Fibroblast of lung (primary cell): ENCODE measurements around the gene FKBP8. TPM values are rescaled to one million over a fixed set of nuclear protein-coding genes. Genes with fewer than 3 reads are reported as not detected.

ENCODE experiments used
- DNase-seq, 2 donors: peaks; one replicate each; pipeline versions ENCODE4 v3.0.0 to v3.0.0-alpha.2; 2010; ENCODE audit warnings: low read depth in 2 of 2
- H2AFZ ChIP-seq: 2 replicates; pipeline ENCODE4 v1.5.1; 2012; ENCODE audit warnings: low read length, control low read depth, inconsistent platforms
- H3K27ac ChIP-seq: 2 replicates; pipeline ENCODE4 v1.5.1; 2011; ENCODE audit warnings: low read length, control low read depth; ENCODE audit not compliant: insufficient read depth
- H3K27me3 ChIP-seq: 2 replicates; pipeline ENCODE4 v1.5.1; 2011; ENCODE audit warnings: mild to moderate bottlenecking, low read length; ENCODE audit not compliant: control insufficient read depth, insufficient read depth
- H3K36me3 ChIP-seq: 2 replicates; pipeline ENCODE4 v1.5.1; 2011; ENCODE audit warnings: low read length; ENCODE audit not compliant: control insufficient read depth, insufficient read depth
- H3K4me1 ChIP-seq: 2 replicates; pipeline ENCODE4 v1.5.1; 2011; ENCODE audit warnings: low read length; ENCODE audit not compliant: control insufficient read depth, insufficient read depth; ENCODE audit errors: extremely low read depth
- H3K4me2 ChIP-seq: 2 replicates; pipeline ENCODE4 v1.5.1; 2011; ENCODE audit warnings: low read length, control low read depth; ENCODE audit not compliant: insufficient read depth; ENCODE audit errors: extremely low read depth
- H3K4me3 ChIP-seq, 4 experiments: fragments of 200-600 bp in 1 of 4; sonication (generic) in 1 of 4; replicated peaks in 1 of 4; 2 replicates each; pipeline ENCODE4 v1.5.1; 2011 to 2016; ENCODE audit warnings: low read length in 4 of 4, low read depth in 3 of 4, mild to moderate bottlenecking in 3 of 4, control low read depth in 2 of 4, inconsistent platforms in 1 of 4, mixed read lengths in 1 of 4; ENCODE audit not compliant: insufficient read depth in 1 of 4; ENCODE audit errors: control extremely low read depth in 1 of 4
- H3K79me2 ChIP-seq: 2 replicates; pipeline ENCODE4 v1.5.1; 2012; ENCODE audit warnings: mild to moderate bottlenecking, low read length, inconsistent platforms; ENCODE audit not compliant: control insufficient read depth, insufficient read depth
- H3K9ac ChIP-seq: 2 replicates; pipeline ENCODE4 v1.5.1; 2011; ENCODE audit warnings: mild to moderate bottlenecking, low read length, control low read depth; ENCODE audit not compliant: insufficient read depth
- H3K9me3 ChIP-seq: 2 replicates; pipeline ENCODE4 v1.5.1; 2012; ENCODE audit warnings: low read depth, low read length; ENCODE audit not compliant: control insufficient read depth, insufficient read depth
- H4K20me1 ChIP-seq: 2 replicates; pipeline ENCODE4 v1.5.1; 2011; ENCODE audit warnings: low read length; ENCODE audit not compliant: control insufficient read depth, insufficient read depth; ENCODE audit errors: extremely low read depth
- EZH2 ChIP-seq: IDR thresholded peaks from 2 replicates; pipeline ENCODE4 v1.5.1; 2012; ENCODE audit warnings: low read length, control low read depth, mild to moderate bottlenecking; ENCODE audit errors: missing control alignments
- polyA plus RNA-seq, 2 donors: library from polyadenylated mRNA; depleted of rRNA in 1 of 2; stranded (reverse) in 1 of 2; unstranded in 1 of 2; fragments of >200 nt; gene quantifications; 2 replicates each; pipeline ENCODE4 v1.2.1, GENCODE V29; 2011 to 2012; ENCODE audit warnings: missing spikeins in 1 of 2
- total RNA-seq: library from RNA; depleted of rRNA; stranded (reverse); fragments of >200 nt; gene quantifications from 2 replicates; pipeline ENCODE4 v1.2.1, GENCODE V29; 2014
- TF ChIP-seq, protein P1 (sequence below), 2 donors: IDR thresholded peaks in 1 of 2; conservative IDR thresholded peaks in 1 of 2; 1 replicate in 1 of 2; 2 replicates in 1 of 2; pipeline ENCODE4 v1.5.1; 2011 to 2012; ENCODE audit warnings: low read length in 2 of 2, control low read depth in 1 of 2, inconsistent platforms in 1 of 2, low read depth in 1 of 2, mild to moderate bottlenecking in 1 of 2

Gene FKBP8
- total and polyA plus RNA-seq, 2 donors (not counting 1 experiment from before 2014, with no cell fraction given), result 135 to 289 TPM

- DNase-seq, result no peak
- Histone ChIP-seq H4K20me1 (no peaks in the 10 kb centered on the region), H3K4me1 (peaks cover 3% of the 10 kb centered on the region), H3K27me3 (no peaks in the 10 kb centered on the region), H3K79me2 (peaks cover 47% of the 10 kb centered on the region), H3K4me2 (peak within 1 kb of the TSS; percentile 99), H3K9me3 (no peaks in the 10 kb centered on the region), H3K36me3 (no peaks in the 10 kb centered on the region), H3K4me3 (peak within 1 kb of the TSS; percentile 92 to 99 (median 98)), H2AFZ (peak within 1 kb of the TSS; percentile 52), H3K27ac (peak within 1 kb of the TSS; percentile 100), H3K9ac (peak within 1 kb of the TSS; percentile 98)
- TF ChIP-seq, protein P1, sequence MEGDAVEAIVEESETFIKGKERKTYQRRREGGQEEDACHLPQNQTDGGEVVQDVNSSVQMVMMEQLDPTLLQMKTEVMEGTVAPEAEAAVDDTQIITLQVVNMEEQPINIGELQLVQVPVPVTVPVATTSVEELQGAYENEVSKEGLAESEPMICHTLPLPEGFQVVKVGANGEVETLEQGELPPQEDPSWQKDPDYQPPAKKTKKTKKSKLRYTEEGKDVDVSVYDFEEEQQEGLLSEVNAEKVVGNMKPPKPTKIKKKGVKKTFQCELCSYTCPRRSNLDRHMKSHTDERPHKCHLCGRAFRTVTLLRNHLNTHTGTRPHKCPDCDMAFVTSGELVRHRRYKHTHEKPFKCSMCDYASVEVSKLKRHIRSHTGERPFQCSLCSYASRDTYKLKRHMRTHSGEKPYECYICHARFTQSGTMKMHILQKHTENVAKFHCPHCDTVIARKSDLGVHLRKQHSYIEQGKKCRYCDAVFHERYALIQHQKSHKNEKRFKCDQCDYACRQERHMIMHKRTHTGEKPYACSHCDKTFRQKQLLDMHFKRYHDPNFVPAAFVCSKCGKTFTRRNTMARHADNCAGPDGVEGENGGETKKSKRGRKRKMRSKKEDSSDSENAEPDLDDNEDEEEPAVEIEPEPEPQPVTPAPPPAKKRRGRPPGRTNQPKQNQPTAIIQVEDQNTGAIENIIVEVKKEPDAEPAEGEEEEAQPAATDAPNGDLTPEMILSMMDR (conservative IDR thresholded peaks at IDR 0.05 in 1 of 2, IDR thresholded peaks at IDR 0.05 in 1 of 2; ENCODE audit: low read depth in 1 of 2, low read length in 2 of 2), result no peak
- no peak for TF ChIP-seq EZH2
Measured at GRCh38 chr19:18521692-18522123, 21.7 kb downstream of the FKBP8 start, which contains the start of gene ELL. Gene ELL (minus strand): TSS chr19:18522070. CDS start chr19:18522055, 15 bp downstream.

- Histone ChIP-seq H3K4me3 (peak overlapping the region; percentile 92 to 99 (median 98)), H2AFZ (no peak overlapping the region), H3K27me3 (no peaks in the 10 kb centered on the region), H3K9me3 (no peaks in the 10 kb centered on the region), H3K9ac (peak overlapping the region; percentile 98), H3K36me3 (no peaks in the 10 kb centered on the region), H3K27ac (peak overlapping the region; percentile 100), H4K20me1 (no peaks in the 10 kb centered on the region), H3K79me2 (peaks cover 54% of the 10 kb centered on the region), H3K4me1 (peaks cover 3% of the 10 kb centered on the region), H3K4me2 (peak overlapping the region; percentile 99)
- no peak for DNase-seq
- TF ChIP-seq, protein P1 (conservative IDR thresholded peaks at IDR 0.05 in 1 of 2, IDR thresholded peaks at IDR 0.05 in 1 of 2; ENCODE audit: low read depth in 1 of 2, low read length in 2 of 2), result no peak
- TF ChIP-seq EZH2, result no peak
Measured at GRCh38 chr19:18520848-18521691, 22.3 kb downstream of the FKBP8 start.

DNA sequence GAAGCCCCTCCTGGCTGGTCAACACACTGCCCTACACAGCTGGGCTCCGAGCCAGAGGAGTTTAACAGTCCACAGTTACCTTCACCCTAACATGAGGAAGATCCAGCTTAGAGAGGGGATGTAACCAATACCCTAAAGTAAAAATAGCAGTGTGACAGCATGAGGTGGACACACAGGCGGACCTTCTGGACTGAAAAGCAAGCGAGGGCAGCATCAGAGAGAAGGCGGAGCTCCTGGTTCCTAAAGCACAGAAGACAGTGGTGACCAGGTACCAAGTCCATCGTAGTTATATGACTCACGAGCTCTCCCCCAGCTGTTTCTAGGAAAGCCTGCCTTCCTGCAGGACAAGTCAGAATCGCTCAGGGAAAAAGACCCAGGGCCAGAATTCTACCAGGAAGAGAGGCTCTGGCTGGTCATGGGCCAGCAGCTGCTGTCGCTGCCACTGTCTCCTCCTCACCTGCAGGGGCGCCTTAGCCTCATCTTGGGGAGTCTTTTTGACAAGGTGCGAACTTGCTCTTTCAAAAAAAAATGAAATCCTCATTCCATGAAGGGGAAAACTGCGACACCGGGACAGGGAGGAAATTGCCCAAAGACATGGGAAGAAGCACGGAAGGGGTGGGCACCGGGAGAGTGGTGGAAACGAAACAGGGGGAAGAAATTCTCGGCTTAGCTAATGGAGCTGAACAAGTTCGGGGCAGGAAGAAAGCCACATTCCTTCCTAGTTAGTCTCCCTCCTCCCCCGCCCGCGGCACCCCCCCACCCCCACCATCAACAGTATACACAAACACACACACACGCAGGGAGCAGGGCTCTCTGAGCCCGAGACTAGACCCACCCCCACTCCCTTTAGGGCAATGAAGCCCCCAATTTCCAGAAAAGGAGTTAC lies 23.2 kb downstream of the FKBP8 start:
- Histone ChIP-seq H3K27me3 (no peaks in the 10 kb centered on the region), H4K20me1 (no peaks in the 10 kb centered on the region), H2AFZ (no peak overlapping the region), H3K4me3 (peak overlapping the region; percentile 92 to 99 (median 98)), H3K4me2 (peak overlapping the region; percentile 99), H3K9ac (peak overlapping the region; percentile 98), H3K36me3 (no peaks in the 10 kb centered on the region), H3K9me3 (no peaks in the 10 kb centered on the region), H3K79me2 (peaks cover 62% of the 10 kb centered on the region), H3K4me1 (peaks cover 10% of the 10 kb centered on the region), H3K27ac (peak overlapping the region; percentile 100)
- peak; percentile 74 to 85 for DNase-seq
- TF ChIP-seq, protein P1 (conservative IDR thresholded peaks at IDR 0.05 in 1 of 2, IDR thresholded peaks at IDR 0.05 in 1 of 2; ENCODE audit: low read depth in 1 of 2, low read length in 2 of 2), result peak; percentile 46 to 66
- TF ChIP-seq EZH2, result no peak
